Immature natural killer cell (primary cell): ENCODE measurements around the gene HK2. TPM values are rescaled to one million over a fixed set of nuclear protein-coding genes. Genes with fewer than 3 reads are reported as not detected.
A peak's percentile ranks its signal among the peaks of the same experiment; 100 is the strongest.
"Not testable (repeated sequence)": the region's sequence is repeated elsewhere in the genome, so short reads cannot be mapped to it uniquely, and the experiment has no call there.

ENCODE experiments used
- DNase-seq, 3 donors: peaks; one replicate each; pipeline ENCODE4 v3.0.0; 2022; ENCODE audit warnings: mixed read lengths in 1 of 3
- H3K27ac Mint-ChIP-seq, 6 donors: one replicate each; pipeline ENCODE4 v1.8.0; 2020; ENCODE audit warnings: mixed read lengths in 6 of 6, mild to moderate bottlenecking in 5 of 6, inconsistent platforms in 4 of 6, moderate library complexity in 3 of 6
- H3K27me3 Mint-ChIP-seq, 3 donors: one replicate each; pipeline ENCODE4 v1.8.0; 2020 to 2021; ENCODE audit warnings: low read depth in 3 of 3, mild to moderate bottlenecking in 3 of 3, mixed read lengths in 3 of 3, moderate library complexity in 3 of 3, inconsistent platforms in 1 of 3
- H3K36me3 Mint-ChIP-seq, 3 donors: one replicate each; pipeline ENCODE4 v1.8.0; 2020; ENCODE audit warnings: mixed read lengths in 3 of 3, inconsistent platforms in 2 of 3, mild to moderate bottlenecking in 2 of 3
- H3K4me1 Mint-ChIP-seq, 2 donors: one replicate each; pipeline ENCODE4 v1.8.0; 2020; ENCODE audit warnings: inconsistent platforms in 2 of 2, mild to moderate bottlenecking in 2 of 2, mixed read lengths in 2 of 2, moderate library complexity in 1 of 2
- H3K4me3 Mint-ChIP-seq, 5 donors: one replicate each; pipeline ENCODE4 v1.8.0; 2020; ENCODE audit warnings: mild to moderate bottlenecking in 5 of 5, mixed read lengths in 5 of 5, inconsistent platforms in 3 of 5, moderate library complexity in 3 of 5
- H3K9me3 Mint-ChIP-seq, 6 donors: one replicate each; pipeline ENCODE4 v1.8.0; 2020; ENCODE audit warnings: mild to moderate bottlenecking in 6 of 6, mixed read lengths in 6 of 6, inconsistent platforms in 4 of 6, moderate library complexity in 3 of 6
- polyA plus RNA-seq, 3 donors: library from polyadenylated mRNA; unstranded; fragments of 300-500 nt; fragmentation: Illumina TruSeq; gene quantifications; one replicate each; pipeline ENCODE4 v1.2.3, GENCODE V29; 2021

Gene HK2
- polyA plus RNA-seq, 3 donors from 2014 or later = 0.04 to 0.77 (median 0.19) TPM

- Mint-ChIP-seq H3K4me1 (no peaks in the 10 kb centered on the region), H3K4me3 (no peak overlapping the region), H3K27ac (no peak overlapping the region), H3K27me3 (peaks cover 0 to 5% (median 0%) of the 10 kb centered on the region in 3 donors), H3K9me3 (no peaks in the 10 kb centered on the region), H3K36me3 (no peaks in the 10 kb centered on the region)
- no peak for DNase-seq
Observed at GRCh38 chr2:74892609-74893008, 58.7 kb downstream of the HK2 start.

GRCh38 chr2:74893332-74893731 lies 59.4 kb downstream of the HK2 start:
- Mint-ChIP-seq H3K27ac (no peak overlapping the region), H3K27me3 (peaks cover 0 to 5% (median 0%) of the 10 kb centered on the region in 3 donors), H3K9me3 (no peaks in the 10 kb centered on the region), H3K4me1 (no peaks in the 10 kb centered on the region), H3K36me3 (no peaks in the 10 kb centered on the region), H3K4me3 (no peak overlapping the region)
- no peak for DNase-seq

- no peaks in the 10 kb centered on the region for H3K4me1 Mint-ChIP-seq
- no peaks in the 10 kb centered on the region for H3K9me3 Mint-ChIP-seq
- no peak for DNase-seq
- no peak overlapping the region for H3K4me3 Mint-ChIP-seq
- H3K36me3 Mint-ChIP-seq = no peaks in the 10 kb centered on the region
- H3K27ac Mint-ChIP-seq = no peak overlapping the region
- peaks cover 0 to 4% (median 2%) of the 10 kb centered on the region in 3 donors for H3K27me3 Mint-ChIP-seq
Observed at GRCh38 chr2:74894272-74894981, 60.5 kb downstream of the HK2 start.

- H3K4me3 Mint-ChIP-seq = no peak overlapping the region
- peaks cover 0 to 2% (median 1%) of the 10 kb centered on the region in 3 donors for H3K27me3 Mint-ChIP-seq
- DNase-seq = no peak
- no peaks in the 10 kb centered on the region for H3K36me3 Mint-ChIP-seq
- H3K27ac Mint-ChIP-seq = no peak overlapping the region
- no peaks in the 10 kb centered on the region for H3K9me3 Mint-ChIP-seq
- H3K4me1 Mint-ChIP-seq = no peaks in the 10 kb centered on the region
Observed at GRCh38 chr2:74895001-74895400, 61.1 kb downstream of the HK2 start.

- Mint-ChIP-seq H3K27me3 (peaks cover 0 to 2% (median 1%) of the 10 kb centered on the region in 3 donors), H3K36me3 (no peaks in the 10 kb centered on the region), H3K4me3 (no peak overlapping the region), H3K27ac (no peak overlapping the region), H3K4me1 (no peaks in the 10 kb centered on the region), H3K9me3 (no peaks in the 10 kb centered on the region)
- DNase-seq = no peak
Observed at GRCh38 chr2:74896232-74896631, 62.3 kb downstream of the HK2 start.

- not testable (repeated sequence) for H3K36me3 Mint-ChIP-seq, H3K4me1 Mint-ChIP-seq, H3K27me3 Mint-ChIP-seq, H3K4me3 Mint-ChIP-seq, H3K27ac Mint-ChIP-seq, H3K9me3 Mint-ChIP-seq, DNase-seq
Observed at GRCh38 chr2:74900225-74900624, 66.3 kb downstream of the HK2 start.

GRCh38 chr2:74902281-74902860 lies 68.4 kb downstream of the HK2 start:
- no peak overlapping the region for H3K4me3 Mint-ChIP-seq
- peaks cover 0 to 14% (median 6%) of the 10 kb centered on the region in 3 donors for H3K27me3 Mint-ChIP-seq
- no peak for DNase-seq
- H3K36me3 Mint-ChIP-seq = no peaks in the 10 kb centered on the region
- H3K27ac Mint-ChIP-seq = no peak overlapping the region
- no peaks in the 10 kb centered on the region for H3K9me3 Mint-ChIP-seq
- no peaks in the 10 kb centered on the region for H3K4me1 Mint-ChIP-seq

- Mint-ChIP-seq H3K9me3 (no peaks in the 10 kb centered on the region), H3K27ac (no peak overlapping the region), H3K4me1 (no peaks in the 10 kb centered on the region), H3K36me3 (peaks cover 0 to 4% (median 0%) of the 10 kb centered on the region in 3 donors), H3K27me3 (peaks cover 6 to 23% (median 7%) of the 10 kb centered on the region in 3 donors), H3K4me3 (no peak overlapping the region)
- DNase-seq = no peak
Observed at GRCh38 chr2:74906395-74906794, 72.5 kb downstream of the HK2 start.

DNA sequence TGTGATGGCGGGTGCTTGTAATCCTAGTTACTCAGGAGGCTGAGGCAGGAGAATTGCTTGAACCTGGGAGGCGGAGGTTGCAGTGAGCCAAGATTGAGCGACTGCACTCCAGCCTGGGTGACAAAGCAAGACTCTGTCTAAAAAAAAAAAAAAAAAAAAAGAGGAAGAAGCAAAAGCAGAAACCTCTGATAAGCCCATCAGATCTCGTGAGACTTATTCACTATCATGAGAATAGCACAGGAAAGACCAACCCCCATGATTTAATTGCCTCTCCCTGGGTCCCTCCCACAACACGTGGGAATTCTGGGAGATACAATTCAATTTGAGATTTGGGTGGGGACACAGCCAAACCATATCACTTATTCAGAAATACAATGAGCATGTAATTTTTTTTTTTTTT lies 73.6 kb downstream of the HK2 start:
- not testable (repeated sequence) for H3K4me1 Mint-ChIP-seq, H3K9me3 Mint-ChIP-seq, H3K36me3 Mint-ChIP-seq, H3K4me3 Mint-ChIP-seq, DNase-seq, H3K27ac Mint-ChIP-seq
- H3K27me3 Mint-ChIP-seq = peaks cover 7 to 25% (median 7%) of the 10 kb centered on the region in 3 donors

GRCh38 chr2:74908748-74909444 lies 75.0 kb downstream of the HK2 start:
- no peak overlapping the region for H3K4me3 Mint-ChIP-seq
- peaks cover 0 to 2% of the 10 kb centered on the region in 2 donors for H3K4me1 Mint-ChIP-seq
- DNase-seq = no peak
- H3K27ac Mint-ChIP-seq = no peak overlapping the region
- peaks cover 0 to 4% (median 3%) of the 10 kb centered on the region in 3 donors for H3K36me3 Mint-ChIP-seq
- H3K27me3 Mint-ChIP-seq = peaks cover 7 to 22% (median 7%) of the 10 kb centered on the region in 3 donors
- no peaks in the 10 kb centered on the region for H3K9me3 Mint-ChIP-seq

GRCh38 chr2:74910245-74910644 lies 76.3 kb downstream of the HK2 start:
- no peak for DNase-seq
- Mint-ChIP-seq H3K27ac (no peak overlapping the region), H3K9me3 (no peaks in the 10 kb centered on the region), H3K27me3 (peaks cover 9 to 22% (median 10%) of the 10 kb centered on the region in 3 donors), H3K4me3 (peak overlapping the region in 1 of 5 donors; percentile 6), H3K4me1 (peaks cover 8 to 16% of the 10 kb centered on the region in 2 donors), H3K36me3 (peaks cover 0 to 14% (median 4%) of the 10 kb centered on the region in 3 donors)

DNA sequence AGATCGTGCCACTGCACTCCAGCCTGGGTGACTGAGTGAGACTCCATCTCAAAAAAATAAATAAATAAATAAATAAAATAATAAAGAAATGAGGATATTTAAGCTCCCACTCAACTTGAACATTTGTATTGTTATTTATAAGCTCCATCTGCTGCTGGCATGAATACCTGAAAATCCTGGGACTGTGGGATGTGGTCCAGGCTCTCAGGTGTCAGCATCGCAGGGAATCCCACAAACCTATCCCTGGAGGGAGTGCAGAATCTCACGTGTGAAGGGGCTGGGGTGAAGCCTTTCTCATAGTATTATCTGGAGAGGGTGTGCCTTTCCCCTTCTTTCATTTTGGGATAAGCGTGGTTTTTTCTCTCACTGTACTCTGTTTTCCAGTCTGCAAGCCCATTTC lies 77.1 kb downstream of the HK2 start:
- H3K4me3 Mint-ChIP-seq = no peak overlapping the region
- peaks cover 9 to 17% (median 12%) of the 10 kb centered on the region in 3 donors for H3K27me3 Mint-ChIP-seq
- no peak overlapping the region for H3K27ac Mint-ChIP-seq
- DNase-seq = no peak
- H3K4me1 Mint-ChIP-seq = peaks cover 16 to 24% of the 10 kb centered on the region in 2 donors
- H3K9me3 Mint-ChIP-seq = no peaks in the 10 kb centered on the region
- H3K36me3 Mint-ChIP-seq = peaks cover 0 to 14% (median 4%) of the 10 kb centered on the region in 3 donors

GRCh38 chr2:74915743-74916142 lies 81.8 kb downstream of the HK2 start:
- Mint-ChIP-seq H3K4me1 (peaks cover 24 to 32% of the 10 kb centered on the region in 2 donors), H3K27ac (peak overlapping the region in 2 of 6 donors; percentile 1 to 61), H3K9me3 (no peaks in the 10 kb centered on the region), H3K36me3 (peaks cover 0 to 19% (median 0%) of the 10 kb centered on the region in 3 donors), H3K27me3 (peaks cover 4 to 20% (median 18%) of the 10 kb centered on the region in 3 donors), H3K4me3 (peak overlapping the region; percentile 0 to 71 (median 23))
- DNase-seq = peak; percentile 55 to 63 (median 58)

GRCh38 chr2:74916394-74916793 lies 82.5 kb downstream of the HK2 start:
- Mint-ChIP-seq H3K36me3 (peaks cover 0 to 19% (median 0%) of the 10 kb centered on the region in 3 donors), H3K9me3 (no peaks in the 10 kb centered on the region), H3K27me3 (peaks cover 4 to 23% (median 19%) of the 10 kb centered on the region in 3 donors), H3K4me3 (peak overlapping the region in 3 of 5 donors; percentile 3 to 71 (median 26)), H3K27ac (peak overlapping the region in 2 of 6 donors; percentile 1 to 49), H3K4me1 (peaks cover 24 to 32% of the 10 kb centered on the region in 2 donors)
- no peak for DNase-seq
